OCI-LY1 (cell line): ENCODE measurements around the gene IDH2.

ENCODE experiments used
- H2AFZ ChIP-seq: fragments of 200-600 bp; sonication (generic), shearing (Covaris generic); 2 replicates; pipeline ENCODE4 v1.6.0; 2014; ENCODE audit warnings: antibody characterized with exemption, mild to moderate bottlenecking, low read length
- H3F3A ChIP-seq: fragments of 200-600 bp; sonication (generic), shearing (Covaris generic); 2 replicates; pipeline ENCODE4 v1.6.0; 2014; ENCODE audit warnings: mild to moderate bottlenecking, antibody characterized with exemption, low read length, moderate library complexity; ENCODE audit not compliant: insufficient read depth
- H3K27ac ChIP-seq: fragments of 200-600 bp; sonication (generic); 2 replicates; pipeline ENCODE4 v1.5.1; 2014; ENCODE audit warnings: low read length, mixed run types, mild to moderate bottlenecking, low read depth; ENCODE audit not compliant: poor library complexity, severe bottlenecking
- H3K27me3 ChIP-seq: fragments of 200-600 bp; sonication (generic); 2 replicates; pipeline ENCODE4 v1.6.0; 2014; ENCODE audit warnings: antibody characterized with exemption, mild to moderate bottlenecking, low read length, moderate library complexity; ENCODE audit not compliant: insufficient read depth
- H3K36me3 ChIP-seq: fragments of 200-600 bp; sonication (generic); 2 replicates; pipeline ENCODE4 v1.6.1; 2014; ENCODE audit warnings: mild to moderate bottlenecking, antibody characterized with exemption, low read length, moderate library complexity, mixed read lengths; ENCODE audit not compliant: insufficient read depth
- H3K4me1 ChIP-seq: fragments of 200-600 bp; sonication (generic); 2 replicates; pipeline ENCODE4 v1.5.1; 2014; ENCODE audit warnings: mild to moderate bottlenecking, low read length, moderate library complexity; ENCODE audit not compliant: insufficient read depth, severe bottlenecking
- H3K4me2 ChIP-seq: fragments of 200-600 bp; sonication (generic), shearing (Covaris generic); 2 replicates; pipeline ENCODE4 v1.6.1; 2014; ENCODE audit warnings: low read length
- H3K4me3 ChIP-seq: fragments of 200-600 bp; sonication (generic); 2 replicates; pipeline ENCODE4 v1.5.1; 2014; ENCODE audit warnings: low read length, low read depth, mild to moderate bottlenecking, mixed read lengths; ENCODE audit not compliant: poor library complexity, severe bottlenecking
- H3K79me2 ChIP-seq: fragments of 200-600 bp; shearing (Covaris generic); 2 replicates; pipeline ENCODE4 v1.6.1; 2016; ENCODE audit warnings: mixed run types, low read length, mixed read lengths; ENCODE audit not compliant: insufficient read depth
- H3K9ac ChIP-seq: fragments of 200-600 bp; sonication (generic), shearing (Covaris generic); 2 replicates; pipeline ENCODE4 v1.6.1; 2014; ENCODE audit warnings: mild to moderate bottlenecking, low read length, mixed read lengths
- H3K9me2 ChIP-seq: fragments of 200-600 bp; sonication (generic), shearing (Covaris generic); 2 replicates; pipeline ENCODE4 v1.6.1; 2014; ENCODE audit warnings: low read depth, mild to moderate bottlenecking, low read length, mixed read lengths
- H3K9me3 ChIP-seq: fragments of 200-600 bp; shearing (Covaris generic); 2 replicates; pipeline ENCODE4 v1.6.1; 2014; ENCODE audit warnings: low read length, mixed read lengths
- H4K20me1 ChIP-seq: fragments of 200-600 bp; sonication (generic), shearing (Covaris generic); 2 replicates; pipeline ENCODE4 v1.6.0; 2016; ENCODE audit warnings: mild to moderate bottlenecking, low read length; ENCODE audit not compliant: insufficient read depth
- EZH2 ChIP-seq: fragments of 200-600 bp; sonication (generic), shearing (Covaris generic); IDR thresholded peaks from 2 replicates; pipeline ENCODE4 v1.8.0; 2017; ENCODE audit warnings: borderline replicate concordance, mixed run types, mild to moderate bottlenecking, antibody characterized with exemption, low read length, moderate library complexity, mixed read lengths
- TF ChIP-seq, protein P1 (sequence below): fragments of 200-600 bp; sonication (generic), shearing (Covaris generic); IDR thresholded peaks from 2 replicates; pipeline ENCODE4 v1.5.1; 2017; ENCODE audit warnings: mild to moderate bottlenecking, antibody characterized with exemption, low read length, moderate library complexity, mixed read lengths

IDH2 gene

DNA sequence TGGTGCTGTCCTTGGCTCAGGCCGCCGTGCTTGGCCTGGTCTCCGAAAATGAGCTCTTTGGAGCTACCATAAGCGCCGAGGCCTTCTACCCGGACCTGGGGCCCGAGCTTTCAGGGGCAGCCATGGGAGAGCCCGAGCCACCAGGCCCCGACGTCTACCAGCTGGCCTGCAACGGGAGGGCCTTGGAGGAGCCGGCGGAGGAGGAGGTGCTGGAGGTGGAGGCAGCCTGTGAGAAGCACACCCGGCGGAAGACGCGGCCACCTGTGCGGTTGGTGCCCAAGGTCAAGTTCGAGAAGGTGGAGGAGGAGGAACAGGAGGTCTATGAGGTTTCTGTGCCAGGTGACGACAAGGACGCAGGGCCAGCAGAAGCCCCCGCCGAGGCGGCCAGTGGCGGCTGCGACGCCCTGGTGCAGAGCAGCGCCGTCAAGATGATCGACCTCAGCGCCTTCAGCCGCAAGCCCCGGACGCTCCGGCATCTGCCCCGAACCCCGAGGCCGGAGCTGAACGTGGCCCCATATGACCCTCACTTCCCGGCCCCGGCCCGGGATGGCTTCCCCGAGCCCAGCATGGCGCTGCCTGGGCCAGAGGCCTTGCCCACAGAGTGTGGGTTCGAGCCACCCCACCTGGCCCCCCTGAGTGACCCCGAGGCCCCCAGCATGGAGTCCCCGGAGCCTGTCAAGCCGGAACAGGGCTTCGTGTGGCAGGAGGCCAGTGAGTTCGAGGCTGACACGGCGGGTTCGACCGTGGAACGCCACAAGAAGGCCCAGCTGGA is 34.9 kb downstream of the IDH2 start:
- peaks cover 6% of the 10 kb centered on the region; the same call in 1 of the 2 replicates for H3K36me3 ChIP-seq
- no peak overlapping the region for H3K27ac ChIP-seq
- H4K20me1 ChIP-seq, result no peaks in the 10 kb centered on the region
- no peak overlapping the region for H3K4me2 ChIP-seq
- TF ChIP-seq EZH2, result no peak
- TF ChIP-seq, protein P1, sequence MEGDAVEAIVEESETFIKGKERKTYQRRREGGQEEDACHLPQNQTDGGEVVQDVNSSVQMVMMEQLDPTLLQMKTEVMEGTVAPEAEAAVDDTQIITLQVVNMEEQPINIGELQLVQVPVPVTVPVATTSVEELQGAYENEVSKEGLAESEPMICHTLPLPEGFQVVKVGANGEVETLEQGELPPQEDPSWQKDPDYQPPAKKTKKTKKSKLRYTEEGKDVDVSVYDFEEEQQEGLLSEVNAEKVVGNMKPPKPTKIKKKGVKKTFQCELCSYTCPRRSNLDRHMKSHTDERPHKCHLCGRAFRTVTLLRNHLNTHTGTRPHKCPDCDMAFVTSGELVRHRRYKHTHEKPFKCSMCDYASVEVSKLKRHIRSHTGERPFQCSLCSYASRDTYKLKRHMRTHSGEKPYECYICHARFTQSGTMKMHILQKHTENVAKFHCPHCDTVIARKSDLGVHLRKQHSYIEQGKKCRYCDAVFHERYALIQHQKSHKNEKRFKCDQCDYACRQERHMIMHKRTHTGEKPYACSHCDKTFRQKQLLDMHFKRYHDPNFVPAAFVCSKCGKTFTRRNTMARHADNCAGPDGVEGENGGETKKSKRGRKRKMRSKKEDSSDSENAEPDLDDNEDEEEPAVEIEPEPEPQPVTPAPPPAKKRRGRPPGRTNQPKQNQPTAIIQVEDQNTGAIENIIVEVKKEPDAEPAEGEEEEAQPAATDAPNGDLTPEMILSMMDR, result no peak
- no peak overlapping the region for H3K9ac ChIP-seq
- no peaks in the 10 kb centered on the region for H3K9me2 ChIP-seq
- no peaks in the 10 kb centered on the region for H3K9me3 ChIP-seq
- peaks cover 40% of the 10 kb centered on the region for H3K4me1 ChIP-seq
- no peaks in the 10 kb centered on the region for H3F3A ChIP-seq
- H3K27me3 ChIP-seq, result no peaks in the 10 kb centered on the region
- no peak overlapping the region for H3K4me3 ChIP-seq
- H2AFZ ChIP-seq, result no peak overlapping the region
- no peaks in the 10 kb centered on the region for H3K79me2 ChIP-seq

DNA sequence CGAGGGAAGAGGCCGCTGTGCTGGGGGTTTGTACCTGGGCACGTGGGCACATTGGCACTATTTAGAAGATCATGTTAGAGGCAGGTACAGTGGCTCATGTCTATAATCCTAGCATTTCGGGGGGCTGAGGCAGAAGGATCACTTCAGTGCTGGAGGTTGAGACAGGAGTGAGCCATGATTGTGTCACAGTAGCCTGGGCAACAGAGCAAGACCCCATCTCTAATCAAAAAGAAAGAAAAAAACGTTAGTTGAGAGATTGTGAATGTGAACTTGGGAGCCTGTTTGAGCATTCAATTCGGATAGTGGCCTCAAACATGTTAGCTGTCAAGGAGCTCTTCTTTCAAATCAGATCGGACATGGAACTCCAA is 36.6 kb downstream of the IDH2 start:
- Histone ChIP-seq H3F3A (no peaks in the 10 kb centered on the region), H2AFZ (no peak overlapping the region), H3K9ac (no peak overlapping the region), H3K4me3 (no peak overlapping the region), H3K27ac (peak overlapping the region; percentile 20), H3K4me2 (no peak overlapping the region), H3K36me3 (no peaks in the 10 kb centered on the region), H3K4me1 (peaks cover 52% of the 10 kb centered on the region), H3K9me3 (no peaks in the 10 kb centered on the region), H3K27me3 (no peaks in the 10 kb centered on the region), H4K20me1 (no peaks in the 10 kb centered on the region), H3K9me2 (no peaks in the 10 kb centered on the region), H3K79me2 (no peaks in the 10 kb centered on the region)
- TF ChIP-seq, protein P1, result no peak
- TF ChIP-seq EZH2, result no peak

DNA sequence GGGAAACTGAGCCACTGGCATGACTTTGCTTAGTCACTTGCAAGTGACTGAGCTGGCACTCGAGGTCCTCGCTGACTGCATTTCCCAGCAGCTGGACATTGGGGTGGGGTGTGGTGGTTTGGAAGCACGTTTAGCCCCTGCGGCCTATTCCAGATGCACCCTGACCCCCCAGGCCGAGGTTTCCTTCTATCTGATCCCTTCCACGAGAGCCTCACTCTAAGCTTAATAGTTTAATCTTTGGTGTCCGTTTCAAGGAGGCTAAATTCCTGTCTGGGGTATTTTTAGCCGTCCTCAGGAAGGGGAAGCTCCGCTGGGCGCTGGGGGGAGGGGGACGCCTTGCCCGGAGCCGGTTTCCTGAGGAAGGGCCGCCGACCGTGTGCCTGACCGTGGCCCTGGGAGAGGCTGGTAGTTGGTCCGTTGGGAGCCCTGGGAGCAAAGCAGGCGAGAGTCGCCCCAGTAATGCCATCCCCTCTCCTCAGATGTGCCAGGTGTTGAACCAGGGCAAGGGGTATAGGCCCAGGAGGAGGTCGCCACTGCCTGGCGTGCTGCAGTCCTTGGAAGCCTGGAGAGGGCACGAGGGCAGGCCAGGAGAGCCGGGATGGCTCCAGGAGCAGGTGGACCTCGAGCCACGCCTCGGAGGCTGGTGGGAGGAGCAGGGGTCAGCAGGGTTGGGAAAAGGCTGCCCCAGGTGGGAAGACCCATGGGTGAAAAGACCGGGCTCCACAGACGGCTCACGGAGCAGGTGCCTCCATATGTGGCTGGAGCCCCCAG is 37.2 kb downstream of the IDH2 start:
- no peak overlapping the region for H3K4me3 ChIP-seq
- no peaks in the 10 kb centered on the region for H3K36me3 ChIP-seq
- peaks cover 52% of the 10 kb centered on the region for H3K4me1 ChIP-seq
- H3K4me2 ChIP-seq, result no peak overlapping the region
- H3K9me3 ChIP-seq, result no peaks in the 10 kb centered on the region
- TF ChIP-seq, protein P1, result no peak
- no peak for TF ChIP-seq EZH2
- no peak overlapping the region for H2AFZ ChIP-seq
- H3F3A ChIP-seq, result no peaks in the 10 kb centered on the region
- H3K27ac ChIP-seq, result peak overlapping the region; percentile 97
- H4K20me1 ChIP-seq, result no peaks in the 10 kb centered on the region
- H3K27me3 ChIP-seq, result no peaks in the 10 kb centered on the region
- H3K79me2 ChIP-seq, result no peaks in the 10 kb centered on the region
- no peak overlapping the region for H3K9ac ChIP-seq
- no peaks in the 10 kb centered on the region for H3K9me2 ChIP-seq
